Activated CD8-positive, alpha-beta memory T cell treated with anti-CD3 and anti-CD28 coated beads, Interleukin-2, amount 50 U/mL, for 4 hours (primary cell): ENCODE results near the gene TSPAN32.

ENCODE experiments used
- DNase-seq: peaks from one replicate; pipeline ENCODE4 v3.0.0-alpha.2; 2020

TSPAN32 gene

GRCh38 chr11:2305788-2306451 is 4.1 kb downstream of the TSPAN32 start:
- DNase-seq, result no peak

GRCh38 chr11:2306452-2306823 is 4.6 kb downstream of the TSPAN32 start:
- DNase-seq, result no peak

GRCh38 chr11:2306877-2307500 is 5.2 kb downstream of the TSPAN32 start:
- no peak for DNase-seq

- DNase-seq, result no peak
Observed at GRCh38 chr11:2307501-2308331, 5.9 kb downstream of the TSPAN32 start.

GRCh38 chr11:2308713-2309112 is 6.9 kb downstream of the TSPAN32 start:
- DNase-seq, result no peak

- DNase-seq, result no peak
Observed at GRCh38 chr11:2309251-2310072, 7.6 kb downstream of the TSPAN32 start.

- no peak for DNase-seq
Observed at GRCh38 chr11:2310073-2310785, 8.4 kb downstream of the TSPAN32 start.

- DNase-seq, result no peak
Observed at GRCh38 chr11:2310786-2311352, 9.1 kb downstream of the TSPAN32 start.

- no peak for DNase-seq
Observed at GRCh38 chr11:2311353-2312133, 9.7 kb downstream of the TSPAN32 start.

- no peak for DNase-seq
Observed at GRCh38 chr11:2312232-2313042, 10.6 kb downstream of the TSPAN32 start.

- DNase-seq, result no peak
Observed at GRCh38 chr11:2313051-2313951, 11.5 kb downstream of the TSPAN32 start.

GRCh38 chr11:2314136-2314524 is 12.3 kb downstream of the TSPAN32 start:
- no peak for DNase-seq

GRCh38 chr11:2314525-2315394 is 12.9 kb downstream of the TSPAN32 start:
- no peak for DNase-seq

- DNase-seq, result no peak
Observed at GRCh38 chr11:2315395-2316168, 13.8 kb downstream of the TSPAN32 start.

GRCh38 chr11:2316169-2316962 is 14.6 kb downstream of the TSPAN32 start:
- no peak for DNase-seq

- no peak for DNase-seq
Observed at GRCh38 chr11:2316963-2317244, 15.1 kb downstream of the TSPAN32 start.
